Osteocyte (in vitro differentiated cells): ENCODE data around the gene CRTC1. TPM values are rescaled to one million over a fixed set of nuclear protein-coding genes. Genes with fewer than 3 reads are reported as not detected.

Experiments used
- DNase-seq: peaks from one replicate; pipeline ENCODE4 v3.0.0; 2021; ENCODE audit warnings: mixed read lengths; ENCODE audit not compliant: unreplicated experiment; ENCODE audit errors: extremely low spot score
- H3K27ac Mint-ChIP-seq: one replicate; pipeline ENCODE4 v1.8.0; 2021; ENCODE audit warnings: mild to moderate bottlenecking, mixed read lengths; ENCODE audit not compliant: unreplicated experiment
- H3K27me3 Mint-ChIP-seq: one replicate; pipeline ENCODE4 v1.8.0; 2021; ENCODE audit warnings: mixed read lengths; ENCODE audit not compliant: unreplicated experiment
- H3K36me3 Mint-ChIP-seq: one replicate; pipeline ENCODE4 v1.8.0; 2021; ENCODE audit warnings: mixed read lengths; ENCODE audit not compliant: unreplicated experiment
- H3K4me1 Mint-ChIP-seq: one replicate; pipeline ENCODE4 v1.8.0; 2021; ENCODE audit warnings: mixed read lengths; ENCODE audit not compliant: unreplicated experiment
- H3K4me3 Mint-ChIP-seq: one replicate; pipeline ENCODE4 v1.8.0; 2021; ENCODE audit warnings: mild to moderate bottlenecking, moderate library complexity, mixed read lengths; ENCODE audit not compliant: unreplicated experiment
- H3K9me3 Mint-ChIP-seq: one replicate; pipeline ENCODE4 v1.8.0; 2021; ENCODE audit warnings: mixed read lengths; ENCODE audit not compliant: unreplicated experiment
- total RNA-seq: library from RNA; stranded (reverse); gene quantifications from 2 replicates; pipeline ENCODE4 v1.2.1, GENCODE V29; 2021
- TF ChIP-seq, protein P1 (sequence below): fragments of 200-600 bp; sonication (generic); IDR thresholded peaks from 2 replicates; pipeline ENCODE4 v1.5.0; 2021; ENCODE audit warnings: antibody characterized with exemption, mild to moderate bottlenecking, moderate library complexity

The CRTC1 gene
- total RNA-seq, 1 donor from 2014 or later = 25.7 TPM

DNA sequence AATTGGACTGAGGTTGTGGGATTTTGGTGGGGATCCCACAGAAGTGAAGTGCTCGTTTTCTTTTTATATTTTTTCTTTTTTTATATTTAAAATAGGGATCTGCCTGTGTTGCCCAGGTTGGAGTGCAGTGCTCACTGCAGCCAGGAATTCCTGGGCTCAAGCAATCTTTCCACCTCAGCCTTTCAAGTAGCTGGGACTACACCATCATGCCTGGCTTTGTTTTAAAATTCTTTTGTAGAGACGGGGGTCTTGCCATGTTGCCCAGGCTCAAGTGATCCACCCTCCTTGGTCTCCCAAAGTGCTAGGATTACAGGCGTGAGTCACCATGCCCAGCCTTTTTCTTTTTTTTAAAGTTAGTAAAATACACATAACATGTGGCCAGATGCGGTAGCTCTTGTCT lies 20.6 kb downstream of the CRTC1 start:
- H3K36me3 Mint-ChIP-seq = no peaks in the 10 kb centered on the region
- H3K27me3 Mint-ChIP-seq = no peaks in the 10 kb centered on the region
- no peaks in the 10 kb centered on the region for H3K9me3 Mint-ChIP-seq
- no peak overlapping the region for H3K4me3 Mint-ChIP-seq
- H3K27ac Mint-ChIP-seq = no peak overlapping the region
- H3K4me1 Mint-ChIP-seq = peaks cover 22% of the 10 kb centered on the region
- DNase-seq = no peak
- TF ChIP-seq, protein P1, sequence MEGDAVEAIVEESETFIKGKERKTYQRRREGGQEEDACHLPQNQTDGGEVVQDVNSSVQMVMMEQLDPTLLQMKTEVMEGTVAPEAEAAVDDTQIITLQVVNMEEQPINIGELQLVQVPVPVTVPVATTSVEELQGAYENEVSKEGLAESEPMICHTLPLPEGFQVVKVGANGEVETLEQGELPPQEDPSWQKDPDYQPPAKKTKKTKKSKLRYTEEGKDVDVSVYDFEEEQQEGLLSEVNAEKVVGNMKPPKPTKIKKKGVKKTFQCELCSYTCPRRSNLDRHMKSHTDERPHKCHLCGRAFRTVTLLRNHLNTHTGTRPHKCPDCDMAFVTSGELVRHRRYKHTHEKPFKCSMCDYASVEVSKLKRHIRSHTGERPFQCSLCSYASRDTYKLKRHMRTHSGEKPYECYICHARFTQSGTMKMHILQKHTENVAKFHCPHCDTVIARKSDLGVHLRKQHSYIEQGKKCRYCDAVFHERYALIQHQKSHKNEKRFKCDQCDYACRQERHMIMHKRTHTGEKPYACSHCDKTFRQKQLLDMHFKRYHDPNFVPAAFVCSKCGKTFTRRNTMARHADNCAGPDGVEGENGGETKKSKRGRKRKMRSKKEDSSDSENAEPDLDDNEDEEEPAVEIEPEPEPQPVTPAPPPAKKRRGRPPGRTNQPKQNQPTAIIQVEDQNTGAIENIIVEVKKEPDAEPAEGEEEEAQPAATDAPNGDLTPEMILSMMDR = no peak

DNA sequence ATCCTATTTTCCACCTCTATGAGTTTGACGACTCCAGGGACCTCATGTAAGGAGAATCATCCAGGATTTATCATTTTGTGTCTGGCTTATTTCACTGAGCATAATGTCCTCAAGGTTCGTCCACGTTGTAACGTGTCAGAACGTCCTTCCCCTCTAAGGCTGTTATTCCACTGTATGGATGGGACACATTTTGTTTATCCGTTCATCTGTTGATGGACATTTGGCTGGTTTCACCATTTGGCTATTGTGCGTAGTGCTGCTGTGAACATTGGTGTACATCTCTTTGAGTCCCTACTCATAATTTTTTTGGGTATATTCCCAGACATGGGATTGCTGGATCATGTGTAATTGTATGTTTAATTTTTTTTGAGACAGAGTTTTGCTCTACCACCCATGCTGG lies 21.5 kb downstream of the CRTC1 start:
- no peak overlapping the region for H3K4me3 Mint-ChIP-seq
- H3K27ac Mint-ChIP-seq = no peak overlapping the region
- H3K27me3 Mint-ChIP-seq = no peaks in the 10 kb centered on the region
- DNase-seq = no peak
- TF ChIP-seq, protein P1 = no peak
- no peaks in the 10 kb centered on the region for H3K36me3 Mint-ChIP-seq
- peaks cover 16% of the 10 kb centered on the region for H3K4me1 Mint-ChIP-seq
- H3K9me3 Mint-ChIP-seq = no peaks in the 10 kb centered on the region

DNA sequence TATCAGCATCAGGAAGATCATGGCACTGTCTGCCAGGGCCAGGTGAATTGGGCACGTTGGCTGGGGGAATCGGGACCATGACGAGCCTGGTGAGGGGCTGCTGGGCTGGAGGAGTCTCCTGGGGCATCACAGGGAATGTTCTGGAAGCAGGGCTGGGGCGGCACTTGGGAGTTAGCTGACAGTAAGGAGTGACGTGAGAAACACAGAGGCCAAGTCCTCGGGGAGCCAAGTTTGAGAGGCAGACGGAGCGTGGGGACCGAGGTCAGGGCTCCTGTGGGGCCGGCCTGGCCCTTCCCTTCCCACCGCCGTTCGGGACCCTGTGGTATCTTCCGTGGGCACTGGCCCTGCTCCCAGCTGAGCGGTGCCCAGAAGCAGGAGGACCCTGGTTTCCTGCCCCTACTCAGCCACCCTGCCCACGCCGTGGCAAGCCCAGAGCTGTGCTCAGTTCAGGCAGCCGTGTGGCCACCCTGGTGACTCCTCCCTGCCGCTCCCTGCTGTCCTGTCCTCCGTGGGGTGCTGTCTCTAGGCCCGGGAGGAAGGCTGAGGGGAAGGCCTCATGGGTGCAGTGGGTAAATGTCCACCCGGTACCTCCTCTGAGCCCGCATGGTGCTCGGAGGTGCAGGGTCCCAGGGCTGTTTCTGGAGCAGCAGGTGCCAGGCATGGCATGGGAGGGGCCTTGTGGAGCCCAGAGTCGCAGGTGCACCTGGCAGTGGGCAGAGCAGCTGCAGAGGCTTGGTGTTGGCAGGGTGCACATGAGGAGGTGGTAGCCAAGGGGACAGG lies 25.2 kb downstream of the CRTC1 start:
- Mint-ChIP-seq H3K4me3 (no peak overlapping the region), H3K27me3 (no peaks in the 10 kb centered on the region), H3K36me3 (no peaks in the 10 kb centered on the region), H3K4me1 (peaks cover 4% of the 10 kb centered on the region), H3K9me3 (no peaks in the 10 kb centered on the region), H3K27ac (no peak overlapping the region)
- no peak for DNase-seq
- TF ChIP-seq, protein P1 = no peak

DNA sequence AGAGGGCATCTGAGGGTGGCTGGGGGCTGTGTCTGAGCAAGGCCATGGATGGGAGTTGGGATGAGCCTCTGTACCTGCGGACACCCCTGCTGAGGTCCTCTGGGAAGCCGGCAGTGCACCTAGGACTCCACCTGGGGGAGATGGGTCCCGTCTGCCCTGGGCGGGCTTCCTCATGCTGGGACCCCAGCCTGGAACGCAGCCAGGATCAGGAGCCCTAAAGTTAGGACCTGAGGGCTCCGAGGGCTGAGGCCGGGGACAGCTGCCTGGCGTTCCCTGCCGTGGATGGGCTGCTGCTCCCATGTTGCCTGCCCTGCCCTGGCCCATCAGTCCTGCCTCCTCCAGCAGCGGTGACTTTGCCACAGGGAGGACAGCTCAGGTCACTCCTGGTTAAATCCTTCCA lies 26.1 kb downstream of the CRTC1 start:
- no peak for DNase-seq
- TF ChIP-seq, protein P1 = no peak
- no peak overlapping the region for H3K4me3 Mint-ChIP-seq
- H3K36me3 Mint-ChIP-seq = no peaks in the 10 kb centered on the region
- no peaks in the 10 kb centered on the region for H3K9me3 Mint-ChIP-seq
- H3K4me1 Mint-ChIP-seq = peaks cover 4% of the 10 kb centered on the region
- no peak overlapping the region for H3K27ac Mint-ChIP-seq
- H3K27me3 Mint-ChIP-seq = no peaks in the 10 kb centered on the region

DNA sequence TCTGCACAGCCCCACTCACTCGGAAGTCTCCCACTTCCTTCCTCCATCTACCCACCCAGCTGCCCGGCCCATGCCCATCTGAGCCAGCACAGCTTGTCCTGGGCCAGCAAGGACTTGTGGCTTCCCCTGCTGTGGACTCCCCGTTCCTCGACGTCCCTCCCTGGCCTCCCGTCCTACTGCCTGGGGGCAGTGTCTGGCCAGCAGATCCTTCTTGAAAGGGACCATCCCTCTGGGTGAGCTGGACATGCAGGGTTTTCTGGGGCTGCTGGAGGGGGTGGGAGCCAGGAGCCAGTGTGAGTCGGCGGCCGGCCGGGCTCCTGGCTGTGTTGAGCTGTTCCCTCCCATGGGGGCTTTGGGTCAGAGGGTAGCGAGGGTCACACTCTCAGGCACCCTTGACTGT lies 26.7 kb downstream of the CRTC1 start:
- Mint-ChIP-seq H3K27ac (no peak overlapping the region), H3K4me3 (no peak overlapping the region), H3K36me3 (no peaks in the 10 kb centered on the region), H3K27me3 (no peaks in the 10 kb centered on the region), H3K4me1 (peaks cover 4% of the 10 kb centered on the region), H3K9me3 (no peaks in the 10 kb centered on the region)
- DNase-seq = no peak
- TF ChIP-seq, protein P1 = no peak
